SK-N-SH (cell line): ENCODE measurements around the gene PTPRD.

Experiments
- CHD2 ChIP-seq: fragments of 150-350 bp; IDR thresholded peaks from 2 replicates; pipeline ENCODE4 v1.6.1; 2018; ENCODE audit warnings: low read length; ENCODE audit not compliant: partially characterized antibody
- CTCF ChIP-seq: fragments of 200-600 bp; sonication (generic); IDR thresholded peaks from 2 replicates; pipeline ENCODE4 v1.6.1; 2017; ENCODE audit warnings: antibody characterized with exemption, mild to moderate bottlenecking, moderate library complexity
- EZH2phosphoT487 ChIP-seq: fragments of 200-600 bp; sonication (generic); IDR thresholded peaks from 2 replicates; pipeline ENCODE4 v1.6.1; 2017; ENCODE audit warnings: low read depth, mixed run types, mild to moderate bottlenecking, antibody characterized with exemption, moderate library complexity, borderline replicate concordance
- FOSL2 ChIP-seq: IDR thresholded peaks from 2 replicates; pipeline ENCODE4 v1.4.0; 2012; ENCODE audit warnings: low read depth, mild to moderate bottlenecking, moderate library complexity, borderline replicate concordance
- MEF2A ChIP-seq: IDR thresholded peaks from 2 replicates; pipeline ENCODE4 v1.4.0; 2012; ENCODE audit warnings: low read depth, borderline replicate concordance
- REST ChIP-seq: IDR thresholded peaks from 2 replicates; pipeline ENCODE4 v1.6.1; 2012; ENCODE audit warnings: mild to moderate bottlenecking, low read depth, low read length, moderate library complexity
- RFX5 ChIP-seq: IDR thresholded peaks from 2 replicates; pipeline ENCODE4 v1.6.1; 2012; ENCODE audit warnings: mild to moderate bottlenecking, improper control_type of control experiment, low read length
- SIN3A ChIP-seq: IDR thresholded peaks from 2 replicates; pipeline ENCODE4 v1.6.1; 2012; ENCODE audit warnings: low read depth, mild to moderate bottlenecking, low read length, moderate library complexity, borderline replicate concordance
- SMC3 ChIP-seq: IDR thresholded peaks from 2 replicates; pipeline ENCODE4 v1.6.1; 2012; ENCODE audit warnings: low read depth, low read length, improper control_type of control experiment

- TF ChIP-seq MEF2A = no peak
- TF ChIP-seq CHD2 = no peak
- no peak for TF ChIP-seq REST
- TF ChIP-seq EZH2phosphoT487 = no peak
- TF ChIP-seq CTCF = peak; percentile 59
- no peak for TF ChIP-seq RFX5
- no peak for TF ChIP-seq SMC3
- TF ChIP-seq SIN3A = no peak
- TF ChIP-seq FOSL2 = no peak
These were observed 567.2 kb downstream of the PTPRD start for GRCh38 chr9:10045598-10045997.
